ENCODE data around the gene NDFIP1.
"Not testable (repeated sequence)": the region's sequence is repeated elsewhere in the genome, so short reads cannot be mapped to it uniquely, and the experiment has no call there.

Gene NDFIP1

GRCh38 chr5:142120247-142120935 lies 11.8 kb downstream of the NDFIP1 start:
- no peak for DNase-seq

- DNase-seq = no peak
Observed at GRCh38 chr5:142122121-142122520, 13.5 kb downstream of the NDFIP1 start.

GRCh38 chr5:142125378-142125777 lies 16.8 kb downstream of the NDFIP1 start:
- DNase-seq = no peak

- DNase-seq = no peak
Observed at GRCh38 chr5:142125963-142126362, 17.4 kb downstream of the NDFIP1 start.

GRCh38 chr5:142128675-142129208 lies 20.2 kb downstream of the NDFIP1 start:
- DNase-seq = no peak

- DNase-seq = no peak
Observed at GRCh38 chr5:142129446-142130066, 21.0 kb downstream of the NDFIP1 start.

- DNase-seq = no peak
Observed at GRCh38 chr5:142131394-142131793, 22.8 kb downstream of the NDFIP1 start.

GRCh38 chr5:142132916-142133315 lies 24.3 kb downstream of the NDFIP1 start:
- no peak for DNase-seq

GRCh38 chr5:142133330-142134206 lies 25.0 kb downstream of the NDFIP1 start:
- DNase-seq = no peak

- DNase-seq = no peak
Observed at GRCh38 chr5:142134331-142135010, 25.9 kb downstream of the NDFIP1 start.

GRCh38 chr5:142141463-142141862 lies 32.9 kb downstream of the NDFIP1 start:
- DNase-seq = no peak

- DNase-seq = no peak
Observed at GRCh38 chr5:142143878-142144277, 35.3 kb downstream of the NDFIP1 start.

GRCh38 chr5:142145106-142145900 lies 36.7 kb downstream of the NDFIP1 start:
- DNase-seq = peak; percentile 26

- no peak for DNase-seq
Observed at GRCh38 chr5:142149363-142149762, 40.8 kb downstream of the NDFIP1 start.

GRCh38 chr5:142150431-142150830 lies 41.9 kb downstream of the NDFIP1 start:
- DNase-seq = no peak

- peak; percentile 28 for DNase-seq
Observed at GRCh38 chr5:142151436-142152383, 43.1 kb downstream of the NDFIP1 start.

GRCh38 chr5:142152384-142152732 lies 43.8 kb downstream of the NDFIP1 start:
- no peak for DNase-seq

GRCh38 chr5:142153674-142154448 lies 45.3 kb downstream of the NDFIP1 start:
- DNase-seq = no peak

GRCh38 chr5:142154449-142154841 lies 45.9 kb downstream of the NDFIP1 start:
- not testable (repeated sequence) for DNase-seq

Measured in effector CD8-positive, alpha-beta T cell (primary cell).